SJSA1 (cell line): Measurements from ENCODE around the gene ZYX. TPM values are rescaled to one million over a fixed set of nuclear protein-coding genes. Genes with fewer than 3 reads are reported as not detected.

ENCODE experiments used
- DNase-seq, 2 experiments: peaks; one replicate each; pipeline ENCODE4 v3.0.0-alpha.2; 2015 to 2020; ENCODE audit warnings: low spot score in 2 of 2, low read depth in 1 of 2
- H3K27ac ChIP-seq: fragments of 250-450 bp; sonication (Bioruptor Pico); 2 replicates; pipeline ENCODE4 v1.5.1; 2020; ENCODE audit warnings: mild to moderate bottlenecking, moderate library complexity
- H3K27me3 ChIP-seq: fragments of 250-450 bp; sonication (Bioruptor Pico); replicated peaks from 2 replicates; pipeline ENCODE4 v1.5.1; 2020; ENCODE audit warnings: mild to moderate bottlenecking, moderate library complexity
- H3K36me3 ChIP-seq: fragments of 250-450 bp; sonication (Bioruptor Pico); 2 replicates; pipeline ENCODE4 v1.5.1; 2020; ENCODE audit warnings: mild to moderate bottlenecking
- H3K4me1 ChIP-seq: fragments of 250-450 bp; sonication (Bioruptor Pico); replicated peaks from 2 replicates; pipeline ENCODE4 v1.6.1; 2021; ENCODE audit warnings: mild to moderate bottlenecking
- H3K4me3 ChIP-seq: fragments of 250-450 bp; sonication (Bioruptor Pico); 2 replicates; pipeline ENCODE4 v1.5.1; 2020; ENCODE audit warnings: mild to moderate bottlenecking
- H3K9me3 ChIP-seq: fragments of 250-450 bp; sonication (Bioruptor Pico); replicated peaks from 2 replicates; pipeline ENCODE4 v1.5.1; 2020; ENCODE audit warnings: mild to moderate bottlenecking
- total RNA-seq: library from RNA; depleted of rRNA; stranded (reverse); fragments of >200 nt; shearing (Covaris generic); gene quantifications from 2 replicates; pipeline ENCODE4 v1.2.3, GENCODE V29; 2014

ZYX gene
- total RNA-seq, 1 experiment from 2014 or later: 86.5 TPM

DNA sequence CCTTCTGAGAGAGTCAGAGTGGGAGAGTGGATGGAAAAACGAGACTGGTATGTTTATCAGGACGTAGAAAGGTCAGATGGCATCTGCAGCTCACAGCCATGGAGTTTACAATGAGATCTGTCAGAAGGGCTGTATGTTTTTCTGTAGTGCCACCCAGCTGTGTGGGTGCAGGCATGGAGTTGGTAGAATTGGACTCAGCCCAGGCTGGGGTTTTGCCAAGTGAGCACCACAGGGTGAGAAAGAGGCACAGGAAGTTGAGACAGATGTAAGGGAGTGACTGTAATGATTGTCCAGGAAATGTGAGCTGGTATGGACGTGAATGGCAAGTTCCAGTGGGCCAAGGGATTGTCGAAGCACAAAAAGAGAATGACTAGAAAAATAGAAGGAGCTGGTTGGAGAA lies 9.1 kb upstream of the ZYX start:
- no peak for DNase-seq
- Histone ChIP-seq H3K36me3 (no peaks in the 10 kb centered on the region), H3K4me3 (no peak overlapping the region), H3K4me1 (peaks cover 21% of the 10 kb centered on the region), H3K27me3 (0 out of 2 replicates have a peak, but pooled peaks cover 6% of the 10 kb centered on the region), H3K27ac (no peak overlapping the region), H3K9me3 (no peaks in the 10 kb centered on the region)

DNA sequence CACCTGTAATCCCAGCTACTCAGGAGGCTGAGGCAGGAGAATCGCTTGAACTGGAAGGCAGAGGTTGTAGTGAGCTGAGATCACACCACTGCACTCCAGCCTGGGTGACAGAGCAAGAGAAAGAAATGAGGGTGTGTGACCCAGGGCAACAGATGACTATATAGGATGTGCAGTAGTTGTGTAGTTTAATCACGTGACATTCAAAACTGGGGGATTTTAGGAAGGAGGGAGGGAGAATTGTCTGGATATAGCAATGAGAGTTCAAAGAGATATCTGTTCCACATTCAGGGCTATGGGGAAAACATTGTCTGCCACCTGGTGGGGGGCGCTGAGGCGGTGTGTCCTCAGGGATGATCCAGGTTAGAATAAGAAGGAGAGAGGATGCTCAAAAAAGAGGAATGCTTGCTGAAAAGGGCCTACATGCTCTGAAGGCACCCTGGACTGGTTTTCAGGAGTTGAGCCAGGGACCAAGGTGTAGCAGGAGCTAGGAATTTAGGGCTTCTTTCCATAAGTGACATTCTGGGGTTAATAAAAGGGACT lies 7.8 kb upstream of the ZYX start:
- peaks cover 22% of the 10 kb centered on the region for H3K4me1 ChIP-seq
- H3K27ac ChIP-seq: no peak overlapping the region
- H3K4me3 ChIP-seq: no peak overlapping the region
- DNase-seq: no peak
- no peaks in the 10 kb centered on the region for H3K36me3 ChIP-seq
- no peaks in the 10 kb centered on the region for H3K9me3 ChIP-seq
- 0 out of 2 replicates have a peak, but pooled peaks cover 3% of the 10 kb centered on the region for H3K27me3 ChIP-seq

DNA sequence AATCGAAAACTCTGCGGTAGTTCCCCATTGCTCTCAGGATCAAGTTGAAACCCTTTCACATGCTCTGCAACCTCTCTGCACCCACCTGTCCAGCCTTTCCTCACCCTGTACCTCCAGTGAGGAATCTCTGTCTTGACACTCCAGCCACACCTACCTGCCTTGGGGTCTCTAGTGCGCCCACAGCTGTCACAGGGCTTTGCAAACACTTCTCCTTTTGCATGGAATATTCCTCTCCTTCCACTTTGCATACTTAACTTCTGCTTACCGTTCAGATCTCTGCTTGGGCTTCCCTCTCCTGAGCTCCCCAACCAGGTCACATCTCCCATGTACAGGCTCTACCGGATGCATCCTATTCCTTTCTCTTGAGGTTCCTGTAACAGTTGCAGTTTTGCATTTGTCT lies 6.6 kb upstream of the ZYX start:
- H3K36me3 ChIP-seq: peaks cover 5% of the 10 kb centered on the region
- H3K4me3 ChIP-seq: no peak overlapping the region
- H3K27ac ChIP-seq: no peak overlapping the region
- DNase-seq: no peak
- H3K4me1 ChIP-seq: peaks cover 32% of the 10 kb centered on the region
- no peaks in the 10 kb centered on the region for H3K9me3 ChIP-seq
- 0 out of 2 replicates have a peak, but pooled peaks cover 3% of the 10 kb centered on the region for H3K27me3 ChIP-seq

DNA sequence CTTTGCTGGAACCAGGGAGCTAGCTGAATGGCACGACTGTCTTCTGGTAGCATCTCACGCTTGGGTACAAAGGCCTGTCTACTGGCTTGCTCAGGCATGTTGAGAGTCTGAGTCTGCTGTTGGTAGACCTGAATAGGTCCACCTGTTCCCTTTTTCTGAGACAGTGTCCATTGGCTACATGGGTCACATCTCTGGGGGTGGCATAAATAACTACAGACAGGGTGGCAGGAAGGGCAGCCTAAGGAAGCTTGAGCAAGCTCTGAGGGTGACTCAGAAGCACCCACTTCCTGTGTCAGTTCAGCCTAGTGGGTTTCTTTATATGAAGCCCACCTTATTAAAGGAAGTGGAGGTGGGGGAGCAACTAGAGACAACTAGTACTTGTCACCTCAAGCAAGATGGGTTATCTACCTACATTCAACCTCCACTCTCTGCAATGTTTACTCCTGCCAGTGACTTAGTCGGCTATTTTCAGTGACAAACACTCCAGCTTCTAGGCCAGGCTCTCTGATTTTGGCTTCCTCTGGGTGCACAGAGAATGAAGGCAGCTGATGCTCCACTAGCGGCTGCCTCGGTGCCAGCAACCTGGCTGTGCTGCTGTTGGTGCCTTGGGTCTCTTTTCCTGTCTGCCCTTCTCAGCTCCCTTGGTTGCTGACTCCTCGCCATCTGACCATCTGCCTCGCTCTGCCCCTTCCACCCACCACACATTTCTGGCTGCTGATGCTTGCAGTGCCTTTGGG lies 5.7 kb upstream of the ZYX start:
- DNase-seq: no peak
- Histone ChIP-seq H3K36me3 (peaks cover 7% of the 10 kb centered on the region), H3K27ac (no peak overlapping the region; the same call in 1 of the 2 replicates), H3K9me3 (no peaks in the 10 kb centered on the region), H3K4me1 (peaks cover 35% of the 10 kb centered on the region), H3K4me3 (no peak overlapping the region), H3K27me3 (no peaks in the 10 kb centered on the region)

DNA sequence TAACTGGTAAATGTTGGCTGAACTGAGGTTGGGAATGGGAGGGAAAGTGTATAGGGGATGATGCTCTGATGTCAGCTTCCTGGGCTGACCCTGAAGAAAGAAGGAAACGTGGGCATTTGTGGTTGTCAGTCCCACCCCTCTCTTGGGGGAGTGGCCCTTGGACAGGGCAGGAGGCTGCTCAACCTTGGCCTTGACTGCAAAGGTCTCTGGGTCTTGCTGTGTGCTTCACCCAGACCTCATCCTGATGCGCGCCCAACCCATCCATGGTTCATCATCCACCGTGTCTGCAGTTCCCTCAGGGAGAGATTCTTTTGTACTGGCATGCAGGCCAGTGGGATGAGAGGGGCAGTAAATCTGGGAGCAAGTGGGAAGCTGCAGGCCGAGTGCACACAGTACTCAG lies 4.7 kb upstream of the ZYX start:
- Histone ChIP-seq H3K36me3 (peaks cover 12% of the 10 kb centered on the region), H3K4me3 (no peak overlapping the region), H3K9me3 (no peaks in the 10 kb centered on the region), H3K4me1 (peaks cover 35% of the 10 kb centered on the region), H3K27me3 (no peaks in the 10 kb centered on the region), H3K27ac (no peak overlapping the region)
- no peak for DNase-seq

DNA sequence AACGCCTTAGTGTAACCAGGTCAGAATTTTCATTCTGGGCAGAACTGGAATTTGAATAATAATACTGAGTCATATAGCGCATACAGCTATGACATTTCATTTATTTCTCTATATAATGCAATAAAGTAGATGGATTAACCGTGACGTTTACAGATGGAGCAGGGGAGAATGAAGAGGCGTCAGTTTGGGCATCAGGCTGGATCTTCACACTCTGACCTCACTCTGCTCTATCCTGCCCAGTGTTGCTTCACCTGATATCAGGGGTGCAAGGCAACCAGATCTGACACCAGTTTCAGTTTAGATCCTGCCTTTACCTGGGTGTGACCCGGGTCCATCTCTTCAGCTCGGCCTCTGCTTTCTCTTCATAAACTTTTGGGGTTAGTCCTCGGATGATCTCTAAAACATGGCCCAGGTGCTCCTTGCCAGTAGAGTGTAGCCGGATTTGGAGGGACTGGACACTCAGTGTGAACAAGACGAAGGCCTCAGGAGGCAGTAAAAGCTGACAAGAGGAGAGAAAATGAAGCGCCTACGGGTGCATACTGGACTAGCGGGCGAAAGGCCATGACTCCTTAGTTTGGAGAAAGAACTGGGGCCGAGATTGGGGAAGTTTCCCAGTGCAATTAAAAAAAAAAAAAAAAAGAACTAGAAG lies 1.4 kb upstream of the ZYX start:
- Histone ChIP-seq H3K27me3 (no peaks in the 10 kb centered on the region), H3K4me1 (peaks cover 63% of the 10 kb centered on the region), H3K9me3 (0 out of 2 replicates have a peak, but pooled peaks cover 2% of the 10 kb centered on the region), H3K4me3 (peak overlapping the region; percentile 77), H3K27ac (peak overlapping the region; percentile 92; the same call in 1 of the 2 replicates), H3K36me3 (peaks cover 46% of the 10 kb centered on the region)
- no peak for DNase-seq

DNA sequence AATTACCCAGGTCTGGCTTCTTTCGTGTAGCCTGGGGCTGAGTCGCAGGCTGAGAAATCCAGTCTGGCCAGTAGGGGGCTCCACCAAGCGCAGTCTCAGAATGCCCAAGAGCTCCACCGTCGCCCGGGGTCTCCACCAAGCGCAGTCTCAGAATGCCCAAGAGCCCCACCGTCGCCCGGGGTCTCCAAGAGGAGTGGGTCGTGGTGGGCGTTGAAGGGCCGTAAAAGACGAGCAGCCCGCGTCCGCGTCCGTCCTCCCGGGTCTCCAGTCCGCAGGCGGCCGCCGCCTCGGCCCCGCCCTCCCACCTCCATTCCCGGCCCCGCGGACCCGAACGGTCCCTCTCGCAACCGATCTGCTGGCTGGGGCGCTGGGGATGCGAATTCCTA lies 892 bp upstream of the ZYX start:
- peak overlapping the region; percentile 77 for H3K4me3 ChIP-seq
- peaks cover 51% of the 10 kb centered on the region for H3K36me3 ChIP-seq
- no peaks in the 10 kb centered on the region for H3K27me3 ChIP-seq
- 0 out of 2 replicates have a peak, but pooled peaks cover 2% of the 10 kb centered on the region for H3K9me3 ChIP-seq
- H3K27ac ChIP-seq: peak overlapping the region; percentile 92
- peaks cover 60% of the 10 kb centered on the region for H3K4me1 ChIP-seq
- peak; percentile 83 to 90 for DNase-seq

DNA sequence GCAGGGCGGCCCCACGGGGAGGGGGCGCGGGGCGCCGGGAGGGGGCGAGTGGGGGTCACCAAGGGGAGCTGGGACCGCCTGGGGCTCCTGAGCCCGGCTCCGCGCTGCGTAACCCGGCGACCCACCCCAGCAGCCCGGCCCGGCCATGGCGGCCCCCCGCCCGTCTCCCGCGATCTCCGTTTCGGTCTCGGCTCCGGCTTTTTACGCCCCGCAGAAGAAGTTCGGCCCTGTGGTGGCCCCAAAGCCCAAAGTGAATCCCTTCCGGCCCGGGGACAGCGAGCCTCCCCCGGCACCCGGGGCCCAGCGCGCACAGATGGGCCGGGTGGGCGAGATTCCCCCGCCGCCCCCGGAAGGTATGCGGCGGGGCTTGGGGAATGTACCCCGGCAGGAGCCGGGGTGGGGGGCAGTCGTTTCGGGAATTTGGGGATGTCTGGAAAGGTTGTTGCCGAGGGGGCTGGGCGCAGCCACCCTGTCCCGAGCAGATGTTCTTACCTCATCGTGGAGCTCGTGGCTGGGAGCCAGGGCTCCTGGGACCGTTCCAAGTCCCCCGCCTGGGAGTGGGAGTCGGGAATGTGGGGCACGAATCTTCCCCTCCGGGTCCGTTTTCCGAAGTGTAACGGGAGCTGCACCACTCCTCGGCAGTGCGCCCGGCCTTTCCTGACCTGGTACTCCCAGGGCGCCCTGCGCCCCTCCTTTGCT lies 431 bp downstream of the ZYX start:
- peak overlapping the region; percentile 92 for H3K27ac ChIP-seq
- H3K36me3 ChIP-seq: peaks cover 63% of the 10 kb centered on the region
- H3K27me3 ChIP-seq: no peaks in the 10 kb centered on the region
- H3K4me3 ChIP-seq: peak overlapping the region; percentile 77
- H3K4me1 ChIP-seq: peaks cover 48% of the 10 kb centered on the region
- peak; percentile 41 to 72 for DNase-seq
- 0 out of 2 replicates have a peak, but pooled peaks cover 2% of the 10 kb centered on the region for H3K9me3 ChIP-seq

DNA sequence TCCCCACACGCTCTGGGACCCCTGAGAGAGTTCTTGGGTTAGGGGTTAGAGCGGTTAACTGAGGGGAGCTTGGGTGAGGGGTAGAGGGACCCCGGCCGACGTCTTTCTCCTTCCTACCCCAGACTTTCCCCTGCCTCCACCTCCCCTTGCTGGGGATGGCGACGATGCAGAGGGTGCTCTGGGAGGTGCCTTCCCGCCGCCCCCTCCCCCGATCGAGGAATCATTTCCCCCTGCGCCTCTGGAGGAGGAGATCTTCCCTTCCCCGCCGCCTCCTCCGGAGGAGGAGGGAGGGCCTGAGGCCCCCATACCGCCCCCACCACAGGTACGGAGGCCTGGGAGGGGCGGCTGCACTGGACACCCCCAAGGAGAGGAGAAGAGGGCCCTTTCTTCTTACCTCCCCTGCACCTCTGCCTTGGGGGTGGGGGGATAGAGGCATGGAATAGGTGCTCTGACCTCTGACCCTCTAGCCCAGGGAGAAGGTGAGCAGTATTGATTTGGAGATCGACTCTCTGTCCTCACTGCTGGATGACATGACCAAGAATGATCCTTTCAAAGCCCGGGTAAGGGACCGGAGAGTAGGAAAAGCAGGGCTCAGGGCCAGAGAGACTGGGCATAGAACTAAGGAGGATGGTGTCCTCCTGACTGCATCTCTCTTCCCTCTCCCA lies 1.1 kb downstream of the ZYX start:
- H3K36me3 ChIP-seq: peaks cover 70% of the 10 kb centered on the region
- DNase-seq: no peak
- H3K27me3 ChIP-seq: no peaks in the 10 kb centered on the region
- 0 out of 2 replicates have a peak, but pooled peaks cover 2% of the 10 kb centered on the region for H3K9me3 ChIP-seq
- H3K27ac ChIP-seq: peak overlapping the region; percentile 92
- peak overlapping the region; percentile 77 for H3K4me3 ChIP-seq
- H3K4me1 ChIP-seq: peaks cover 41% of the 10 kb centered on the region

DNA sequence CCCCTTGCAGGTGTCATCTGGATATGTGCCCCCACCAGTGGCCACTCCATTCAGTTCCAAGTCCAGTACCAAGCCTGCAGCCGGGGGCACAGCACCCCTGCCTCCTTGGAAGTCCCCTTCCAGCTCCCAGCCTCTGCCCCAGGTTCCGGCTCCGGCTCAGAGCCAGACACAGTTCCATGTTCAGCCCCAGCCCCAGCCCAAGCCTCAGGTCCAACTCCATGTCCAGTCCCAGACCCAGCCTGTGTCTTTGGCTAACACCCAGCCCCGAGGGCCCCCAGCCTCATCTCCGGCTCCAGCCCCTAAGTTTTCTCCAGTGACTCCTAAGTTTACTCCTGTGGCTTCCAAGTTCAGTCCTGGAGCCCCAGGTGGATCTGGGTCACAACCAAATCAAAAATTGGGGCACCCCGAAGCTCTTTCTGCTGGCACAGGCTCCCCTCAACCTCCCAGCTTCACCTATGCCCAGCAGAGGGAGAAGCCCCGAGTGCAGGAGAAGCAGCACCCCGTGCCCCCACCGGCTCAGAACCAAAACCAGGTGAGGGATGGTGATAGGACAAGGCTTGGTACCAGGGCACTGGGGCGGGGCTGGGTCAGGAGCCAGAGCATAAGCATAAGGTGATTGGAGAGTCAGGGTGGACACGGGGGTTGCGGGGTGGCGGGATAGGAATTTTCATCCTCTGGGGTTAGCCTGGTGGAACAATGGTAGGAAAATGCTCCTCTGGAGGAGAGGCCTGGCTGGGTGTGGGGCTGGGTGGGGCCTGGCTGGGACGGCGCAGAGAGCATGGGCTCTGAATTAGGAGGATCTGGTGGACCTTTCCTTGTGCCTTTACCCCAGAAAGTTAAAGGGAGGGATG lies 1.9 kb downstream of the ZYX start:
- Histone ChIP-seq H3K27ac (no peak overlapping the region), H3K4me1 (peaks cover 41% of the 10 kb centered on the region), H3K36me3 (peaks cover 77% of the 10 kb centered on the region), H3K9me3 (0 out of 2 replicates have a peak, but pooled peaks cover 2% of the 10 kb centered on the region), H3K4me3 (peak overlapping the region; percentile 77), H3K27me3 (no peaks in the 10 kb centered on the region)
- no peak for DNase-seq

DNA sequence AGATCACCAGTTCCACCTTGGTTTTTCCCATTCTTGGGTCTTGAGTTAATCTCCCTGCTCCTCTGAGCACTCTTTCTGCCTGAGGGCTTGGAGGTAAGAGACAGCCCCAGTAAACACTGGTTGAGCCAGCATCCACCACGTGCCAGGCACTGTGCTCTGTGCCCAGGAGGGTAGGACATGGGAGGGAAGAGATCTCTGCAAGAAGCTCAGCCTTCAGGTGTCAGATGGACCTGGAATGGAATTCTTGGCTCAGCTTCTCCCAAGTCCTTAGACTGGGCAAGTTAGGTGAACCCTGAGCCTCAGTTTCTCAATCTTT lies 2.5 kb downstream of the ZYX start:
- Histone ChIP-seq H3K27ac (no peak overlapping the region), H3K4me3 (no peak overlapping the region), H3K9me3 (0 out of 2 replicates have a peak, but pooled peaks cover 2% of the 10 kb centered on the region), H3K27me3 (no peaks in the 10 kb centered on the region), H3K4me1 (peaks cover 41% of the 10 kb centered on the region), H3K36me3 (peaks cover 83% of the 10 kb centered on the region)
- DNase-seq: no peak

DNA sequence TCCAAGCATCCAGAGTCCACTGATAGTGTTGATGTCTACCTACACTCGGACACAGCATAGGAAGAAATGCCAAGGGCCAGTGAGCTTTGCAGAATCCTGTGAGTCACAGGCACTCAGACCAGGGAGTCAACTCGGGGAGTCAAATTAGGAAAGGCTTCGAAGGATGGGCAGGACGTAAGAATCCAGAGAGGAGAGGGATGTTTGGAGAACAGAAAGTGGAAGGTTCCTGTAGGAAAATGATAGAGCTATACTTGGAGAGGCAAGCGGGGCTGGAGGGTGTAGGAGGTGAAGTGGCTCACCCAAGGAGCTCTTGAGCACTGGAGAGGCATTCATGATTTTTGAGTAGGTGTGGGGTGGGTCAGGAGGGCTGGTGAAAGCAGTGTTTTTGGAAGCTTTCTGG lies 3.0 kb downstream of the ZYX start:
- Histone ChIP-seq H3K36me3 (peaks cover 84% of the 10 kb centered on the region), H3K27me3 (no peaks in the 10 kb centered on the region), H3K9me3 (0 out of 2 replicates have a peak, but pooled peaks cover 2% of the 10 kb centered on the region), H3K4me1 (peaks cover 36% of the 10 kb centered on the region), H3K27ac (no peak overlapping the region), H3K4me3 (no peak overlapping the region)
- no peak for DNase-seq
